ENCODE results near the gene COG5. TPM values are rescaled to one million over a fixed set of nuclear protein-coding genes. Genes with fewer than 3 reads are reported as not detected.

The COG5 gene
- polyA plus RNA-seq, 1 of the 3 experiments (the other 2 are of a cell fraction), result 21.2 TPM

DNA sequence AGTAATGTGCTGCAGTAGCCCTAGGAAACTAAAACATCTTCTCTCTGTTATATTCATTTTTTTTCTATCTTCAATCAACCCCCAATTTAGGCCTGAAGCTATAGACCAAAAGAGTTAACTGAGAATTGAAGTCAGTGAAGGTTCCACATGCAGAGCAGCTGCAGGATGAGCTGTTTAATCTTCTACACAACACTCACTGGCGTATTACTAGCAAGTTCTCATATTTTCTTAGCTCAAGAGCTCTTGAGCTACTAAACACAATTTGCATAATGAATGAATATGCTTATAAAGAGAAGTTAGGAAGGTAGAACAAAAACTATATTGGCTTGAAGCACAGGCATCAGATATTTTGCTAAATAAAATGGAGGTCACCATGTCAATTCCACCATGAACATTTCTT is 135.1 kb downstream of the COG5 start:
- no peak overlapping the region for H3K9ac ChIP-seq
- no peak overlapping the region for H3K4me2 ChIP-seq
- H4K20me1 ChIP-seq (ENCODE audit: insufficient read depth), result no peaks in the 10 kb centered on the region
- peaks cover 0 to 10% of the 10 kb centered on the region in 2 experiments for H3K36me3 ChIP-seq (replicated peaks in 1 of 2; ENCODE audit: control insufficient read depth in 1 of 2, insufficient read depth in 2 of 2, low read length in 1 of 2)
- 0 out of 2 replicates have a peak, but pooled peaks cover 7% of the 10 kb centered on the region for H3K79me2 ChIP-seq (ENCODE audit: insufficient read depth)
- H3F3A ChIP-seq (replicated peaks; ENCODE audit: insufficient read depth), result no peaks in the 10 kb centered on the region
- TF ChIP-seq, protein P1, sequence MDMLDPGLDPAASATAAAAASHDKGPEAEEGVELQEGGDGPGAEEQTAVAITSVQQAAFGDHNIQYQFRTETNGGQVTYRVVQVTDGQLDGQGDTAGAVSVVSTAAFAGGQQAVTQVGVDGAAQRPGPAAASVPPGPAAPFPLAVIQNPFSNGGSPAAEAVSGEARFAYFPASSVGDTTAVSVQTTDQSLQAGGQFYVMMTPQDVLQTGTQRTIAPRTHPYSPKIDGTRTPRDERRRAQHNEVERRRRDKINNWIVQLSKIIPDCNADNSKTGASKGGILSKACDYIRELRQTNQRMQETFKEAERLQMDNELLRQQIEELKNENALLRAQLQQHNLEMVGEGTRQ (IDR thresholded peaks at IDR 0.05; ENCODE audit: borderline replicate concordance, low read depth, low read length), result no peak
- TF ChIP-seq TEAD4 (IDR thresholded peaks at IDR 0.05; ENCODE audit: borderline replicate concordance, insufficient read depth) (no peak), POLR2AphosphoS5 (IDR thresholded peaks at IDR 0.05; ENCODE audit: low read depth, low read length) (no peak)
- ChIA-PET CTCF (interaction anchor here (0.9 to 1.6 kb wide), 3 partner anchors 12 to 296 kb away, joined by 3 to 5 read pairs (median 4); no protein-coding TSS in a partner anchor), POLR2A (no interaction called here)
- WGBS (ENCODE audit: low lambda C conversion rate), result 96% methylated on average over 1 of the region's 1 CpG
- no peak overlapping the region for H3K27ac ChIP-seq (ENCODE audit: low read depth in 2 of 2, low read length in 1 of 2)
- no peak overlapping the region for H3K4me3 ChIP-seq (ENCODE audit: low read depth in 2 of 2, low read length in 1 of 2)
- H3K4me1 ChIP-seq (ENCODE audit: control insufficient read depth in 1 of 2, insufficient read depth in 2 of 2, low read depth in 1 of 2, low read length in 1 of 2), result no peaks in the 10 kb centered on the region
- no peaks in the 10 kb centered on the region for H3K9me3 ChIP-seq
- H3K9me2 ChIP-seq, result no peaks in the 10 kb centered on the region
- DNase-seq, result no peak
- no peak overlapping the region for H2AFZ ChIP-seq (ENCODE audit: low read depth)
- H3K27me3 ChIP-seq (ENCODE audit: insufficient read depth), result no peaks in the 10 kb centered on the region

DNA sequence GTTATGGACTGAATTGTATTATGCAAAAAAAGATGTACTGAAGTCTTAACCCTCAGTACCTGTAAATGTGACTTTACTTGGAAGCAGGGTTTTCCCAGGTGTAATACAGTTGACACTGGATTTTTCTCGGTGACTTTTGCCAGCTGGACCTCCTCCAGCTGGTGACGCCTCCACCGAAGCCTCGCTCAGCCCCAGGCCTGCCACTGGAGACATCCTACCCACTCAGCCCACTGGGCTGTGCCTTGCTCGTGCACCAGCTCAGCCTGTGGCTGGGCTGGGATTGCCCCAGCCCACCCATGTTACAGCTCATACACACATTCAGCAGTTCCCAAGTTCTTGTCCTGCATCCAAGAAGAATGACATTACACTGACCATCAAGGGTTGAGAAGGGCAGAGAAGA is 136.3 kb downstream of the COG5 start:
- H3K79me2 ChIP-seq (ENCODE audit: insufficient read depth), result peaks cover 7% of the 10 kb centered on the region; the same call in 1 of the 2 replicates
- H3K9ac ChIP-seq, result no peak overlapping the region
- H3K4me2 ChIP-seq, result no peak overlapping the region
- no peaks in the 10 kb centered on the region for H3K9me2 ChIP-seq
- no peaks in the 10 kb centered on the region for H3F3A ChIP-seq (replicated peaks; ENCODE audit: insufficient read depth)
- no peak for DNase-seq
- H2AFZ ChIP-seq (ENCODE audit: low read depth), result no peak overlapping the region
- no peaks in the 10 kb centered on the region; a peak in 1 of 4 replicates for H3K4me1 ChIP-seq (ENCODE audit: control insufficient read depth in 1 of 2, insufficient read depth in 2 of 2, low read depth in 1 of 2, low read length in 1 of 2)
- ChIA-PET CTCF (interaction anchor here (0.8 kb wide), 1 partner anchor 10 kb away, joined by 3 read pairs; no protein-coding TSS in a partner anchor), POLR2A (no interaction called here)
- H3K9me3 ChIP-seq, result no peaks in the 10 kb centered on the region
- no peak overlapping the region for H3K4me3 ChIP-seq (ENCODE audit: low read depth in 2 of 2, low read length in 1 of 2)
- H3K36me3 ChIP-seq (replicated peaks in 1 of 2; ENCODE audit: control insufficient read depth in 1 of 2, insufficient read depth in 2 of 2, low read length in 1 of 2), result peaks cover 0 to 5% of the 10 kb centered on the region in 2 experiments
- H4K20me1 ChIP-seq (ENCODE audit: insufficient read depth), result no peaks in the 10 kb centered on the region
- H3K27ac ChIP-seq (ENCODE audit: low read depth in 2 of 2, low read length in 1 of 2), result no peak overlapping the region
- WGBS (ENCODE audit: low lambda C conversion rate), result 88% methylated on average over 4 of the region's 5 CpGs
- no peak for TF ChIP-seq RAD21 (IDR thresholded peaks at IDR 0.05; ENCODE audit: low read length)
- no peak for TF ChIP-seq RFX5 (IDR thresholded peaks at IDR 0.05; ENCODE audit: low read length)
- TF ChIP-seq, protein P2, sequence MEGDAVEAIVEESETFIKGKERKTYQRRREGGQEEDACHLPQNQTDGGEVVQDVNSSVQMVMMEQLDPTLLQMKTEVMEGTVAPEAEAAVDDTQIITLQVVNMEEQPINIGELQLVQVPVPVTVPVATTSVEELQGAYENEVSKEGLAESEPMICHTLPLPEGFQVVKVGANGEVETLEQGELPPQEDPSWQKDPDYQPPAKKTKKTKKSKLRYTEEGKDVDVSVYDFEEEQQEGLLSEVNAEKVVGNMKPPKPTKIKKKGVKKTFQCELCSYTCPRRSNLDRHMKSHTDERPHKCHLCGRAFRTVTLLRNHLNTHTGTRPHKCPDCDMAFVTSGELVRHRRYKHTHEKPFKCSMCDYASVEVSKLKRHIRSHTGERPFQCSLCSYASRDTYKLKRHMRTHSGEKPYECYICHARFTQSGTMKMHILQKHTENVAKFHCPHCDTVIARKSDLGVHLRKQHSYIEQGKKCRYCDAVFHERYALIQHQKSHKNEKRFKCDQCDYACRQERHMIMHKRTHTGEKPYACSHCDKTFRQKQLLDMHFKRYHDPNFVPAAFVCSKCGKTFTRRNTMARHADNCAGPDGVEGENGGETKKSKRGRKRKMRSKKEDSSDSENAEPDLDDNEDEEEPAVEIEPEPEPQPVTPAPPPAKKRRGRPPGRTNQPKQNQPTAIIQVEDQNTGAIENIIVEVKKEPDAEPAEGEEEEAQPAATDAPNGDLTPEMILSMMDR (IDR thresholded peaks at IDR 0.05), result no peak
- TF ChIP-seq, protein P3, sequence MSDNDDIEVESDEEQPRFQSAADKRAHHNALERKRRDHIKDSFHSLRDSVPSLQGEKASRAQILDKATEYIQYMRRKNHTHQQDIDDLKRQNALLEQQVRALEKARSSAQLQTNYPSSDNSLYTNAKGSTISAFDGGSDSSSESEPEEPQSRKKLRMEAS (IDR thresholded peaks at IDR 0.05; ENCODE audit: low read depth), result no peak
- no peak for TF ChIP-seq TAF1 (IDR thresholded peaks at IDR 0.05; ENCODE audit: borderline replicate concordance, low read depth, low read length)
- TF ChIP-seq, protein P1 (IDR thresholded peaks at IDR 0.05; ENCODE audit: borderline replicate concordance, low read depth, low read length), result no peak
- TF ChIP-seq FOXM1 (IDR thresholded peaks at IDR 0.05; ENCODE audit: low read depth), result no peak
- no peak for TF ChIP-seq NFIC (IDR thresholded peaks at IDR 0.05; ENCODE audit: borderline replicate concordance)
- TF ChIP-seq MEF2A (IDR thresholded peaks at IDR 0.05; ENCODE audit: borderline replicate concordance, low read depth), result no peak
- no peak for TF ChIP-seq TCF12 (IDR thresholded peaks at IDR 0.05)
- TF ChIP-seq GABPA (IDR thresholded peaks at IDR 0.05; ENCODE audit: low read depth), result no peak
- no peak for TF ChIP-seq POLR2AphosphoS5 (IDR thresholded peaks at IDR 0.05; ENCODE audit: low read depth, low read length)
- TF ChIP-seq RXRA (IDR thresholded peaks at IDR 0.05; ENCODE audit: borderline replicate concordance, low read depth), result no peak
- TF ChIP-seq FOSL2 (IDR thresholded peaks at IDR 0.05; ENCODE audit: borderline replicate concordance, low read depth), result no peak
- TF ChIP-seq, protein P4, sequence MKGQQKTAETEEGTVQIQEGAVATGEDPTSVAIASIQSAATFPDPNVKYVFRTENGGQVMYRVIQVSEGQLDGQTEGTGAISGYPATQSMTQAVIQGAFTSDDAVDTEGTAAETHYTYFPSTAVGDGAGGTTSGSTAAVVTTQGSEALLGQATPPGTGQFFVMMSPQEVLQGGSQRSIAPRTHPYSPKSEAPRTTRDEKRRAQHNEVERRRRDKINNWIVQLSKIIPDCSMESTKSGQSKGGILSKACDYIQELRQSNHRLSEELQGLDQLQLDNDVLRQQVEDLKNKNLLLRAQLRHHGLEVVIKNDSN (IDR thresholded peaks at IDR 0.05; ENCODE audit: borderline replicate concordance, low read depth), result no peak
- no peak for TF ChIP-seq SMC3 (IDR thresholded peaks at IDR 0.05; ENCODE audit: low read depth, low read length)
- TF ChIP-seq JUND (IDR thresholded peaks at IDR 0.05), result no peak
- no peak for TF ChIP-seq RCOR1 (IDR thresholded peaks at IDR 0.05; ENCODE audit: low read length)
- H3K27me3 ChIP-seq (ENCODE audit: insufficient read depth), result no peaks in the 10 kb centered on the region

Measured in SK-N-SH (cell line).